MCF 10A (cell line): Measurements from ENCODE around the gene KAZN. TPM values are rescaled to one million over a fixed set of nuclear protein-coding genes. Genes with fewer than 3 reads are reported as not detected.

Source experiments
- BruUV-seq: library from RNA; stranded (reverse); fragments of 400-500 nt; replicated peaks from 2 replicates; lab custom pipeline; 2021; lab: Mats Ljungman, UMichigan
- CTCF ChIA-PET: fragments of 300-600 bp; sonication (Branson Sonifier 250); formaldehyde crosslinking; extraction: SDS; loops from one replicate; lab custom pipeline; 2021; ENCODE audit warnings: antibody characterized with exemption, inconsistent platforms; lab: Yijun Ruan, JAX
- POLR2A ChIA-PET: fragments of 300-600, 350-650 bp; sonication (Branson Sonifier 250); formaldehyde crosslinking; extraction: SDS; loops from one replicate; lab custom pipeline; 2020; ENCODE audit warnings: antibody characterized with exemption, inconsistent platforms; lab: Yijun Ruan, JAX
- DNase-seq: peaks from one replicate; pipeline ENCODE4 v3.0.0-alpha.2; 2018; ENCODE audit not compliant: unreplicated experiment
- H3K27ac Mint-ChIP-seq: one replicate; pipeline ENCODE4 v1.8.0; 2022; ENCODE audit warnings: mild to moderate bottlenecking, low read depth, mixed read lengths; ENCODE audit not compliant: unreplicated experiment
- H3K27me3 Mint-ChIP-seq: one replicate; pipeline ENCODE4 v1.8.0; 2022; ENCODE audit warnings: mixed read lengths; ENCODE audit not compliant: insufficient read depth, unreplicated experiment
- H3K36me3 Mint-ChIP-seq: one replicate; pipeline ENCODE4 v1.8.0; 2022; ENCODE audit warnings: mild to moderate bottlenecking, moderate library complexity, mixed read lengths; ENCODE audit not compliant: insufficient read depth, unreplicated experiment
- H3K4me1 Mint-ChIP-seq: one replicate; pipeline ENCODE4 v1.8.0; 2022; ENCODE audit warnings: mixed read lengths; ENCODE audit not compliant: insufficient read depth, unreplicated experiment
- H3K4me3 Mint-ChIP-seq: one replicate; pipeline ENCODE4 v1.8.0; 2022; ENCODE audit warnings: mild to moderate bottlenecking, moderate library complexity, mixed read lengths; ENCODE audit not compliant: unreplicated experiment
- H3K9me3 Mint-ChIP-seq: one replicate; pipeline ENCODE4 v1.8.0; 2022; ENCODE audit warnings: mixed read lengths; ENCODE audit not compliant: unreplicated experiment
- intact Hi-C: fragments of 100-400 bp; cut with micrococcal nuclease; formaldehyde crosslinking; loops from 2 replicates; pipeline ENCODE4 v1.14.1; 2022
- total RNA-seq: library from RNA; stranded (reverse); gene quantifications from 2 replicates; pipeline ENCODE4 v1.2.3, GENCODE V29; 2022
- TF ChIP-seq, protein P1 (sequence below): fragments of 200-600 bp; IDR thresholded peaks from one replicate; pipeline ENCODE4 v1.8.0; 2022; ENCODE audit warnings: antibody characterized with exemption, mild to moderate bottlenecking; ENCODE audit not compliant: unreplicated experiment

Gene KAZN
- total RNA-seq, 1 experiment from 2014 or later = 3.3 TPM

DNA sequence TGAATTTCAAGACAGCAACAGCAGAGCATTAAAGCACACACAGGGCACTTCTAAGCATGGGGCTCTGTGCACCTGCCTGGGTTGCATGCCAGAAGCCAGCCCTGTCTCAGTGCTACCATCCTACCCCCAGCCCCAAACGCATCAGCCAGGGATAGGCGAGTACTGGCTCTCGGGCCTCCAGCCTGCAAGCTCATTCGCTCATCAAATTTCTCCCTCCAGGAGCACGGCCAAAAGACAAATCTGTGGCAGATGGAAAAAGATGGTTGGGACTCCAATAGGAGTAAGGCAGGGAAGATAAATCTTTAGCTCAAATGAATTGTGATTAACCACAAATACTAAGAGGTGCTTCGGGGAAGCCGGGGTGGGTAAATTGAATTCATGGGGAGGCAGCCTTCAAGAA is 189.6 kb downstream of the KAZN start:
- Mint-ChIP-seq H3K4me1 (peaks cover 7% of the 10 kb centered on the region), H3K27me3 (no peaks in the 10 kb centered on the region), H3K27ac (no peak overlapping the region), H3K36me3 (no peaks in the 10 kb centered on the region), H3K9me3 (no peaks in the 10 kb centered on the region), H3K4me3 (no peak overlapping the region)
- POLR2A ChIA-PET = interaction anchor here (1.7 kb wide), 1 partner anchor 55 kb away, joined by 4 read pairs; no protein-coding TSS in a partner anchor
- TF ChIP-seq, protein P1, sequence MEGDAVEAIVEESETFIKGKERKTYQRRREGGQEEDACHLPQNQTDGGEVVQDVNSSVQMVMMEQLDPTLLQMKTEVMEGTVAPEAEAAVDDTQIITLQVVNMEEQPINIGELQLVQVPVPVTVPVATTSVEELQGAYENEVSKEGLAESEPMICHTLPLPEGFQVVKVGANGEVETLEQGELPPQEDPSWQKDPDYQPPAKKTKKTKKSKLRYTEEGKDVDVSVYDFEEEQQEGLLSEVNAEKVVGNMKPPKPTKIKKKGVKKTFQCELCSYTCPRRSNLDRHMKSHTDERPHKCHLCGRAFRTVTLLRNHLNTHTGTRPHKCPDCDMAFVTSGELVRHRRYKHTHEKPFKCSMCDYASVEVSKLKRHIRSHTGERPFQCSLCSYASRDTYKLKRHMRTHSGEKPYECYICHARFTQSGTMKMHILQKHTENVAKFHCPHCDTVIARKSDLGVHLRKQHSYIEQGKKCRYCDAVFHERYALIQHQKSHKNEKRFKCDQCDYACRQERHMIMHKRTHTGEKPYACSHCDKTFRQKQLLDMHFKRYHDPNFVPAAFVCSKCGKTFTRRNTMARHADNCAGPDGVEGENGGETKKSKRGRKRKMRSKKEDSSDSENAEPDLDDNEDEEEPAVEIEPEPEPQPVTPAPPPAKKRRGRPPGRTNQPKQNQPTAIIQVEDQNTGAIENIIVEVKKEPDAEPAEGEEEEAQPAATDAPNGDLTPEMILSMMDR = no peak
- DNase-seq = no peak
- CTCF ChIA-PET = interaction anchor here (0.7 to 2.6 kb wide), 2 partner anchors 9 to 56 kb away, joined by 3 to 11 read pairs; no protein-coding TSS in a partner anchor
- intact Hi-C loops = loop anchor here (5.0 kb wide), 2 partner anchors 46 to 181 kb away; no protein-coding TSS in a partner anchor
- no TSS peak for BruUV-seq

DNA sequence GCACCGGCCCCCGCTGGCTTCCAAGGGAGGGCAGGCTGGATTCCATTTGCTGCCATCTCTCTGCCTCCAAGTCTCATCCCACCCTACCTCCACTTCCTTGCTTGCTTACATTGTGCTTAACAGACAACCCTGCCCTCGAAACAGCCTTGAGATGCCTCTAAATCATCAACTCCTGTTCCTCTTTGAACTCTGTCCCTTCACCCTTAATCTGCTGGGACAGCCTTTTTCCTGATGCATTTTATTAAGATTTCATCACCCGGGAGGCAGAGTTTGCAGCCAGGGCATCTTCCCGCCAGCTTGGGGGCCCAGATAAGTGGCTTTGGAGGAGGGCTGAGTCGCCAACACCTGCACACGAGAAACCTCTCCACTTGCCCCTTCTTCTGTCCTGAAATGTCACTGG is 192.5 kb downstream of the KAZN start:
- no TSS peak for BruUV-seq
- POLR2A ChIA-PET = no interaction called here

DNA sequence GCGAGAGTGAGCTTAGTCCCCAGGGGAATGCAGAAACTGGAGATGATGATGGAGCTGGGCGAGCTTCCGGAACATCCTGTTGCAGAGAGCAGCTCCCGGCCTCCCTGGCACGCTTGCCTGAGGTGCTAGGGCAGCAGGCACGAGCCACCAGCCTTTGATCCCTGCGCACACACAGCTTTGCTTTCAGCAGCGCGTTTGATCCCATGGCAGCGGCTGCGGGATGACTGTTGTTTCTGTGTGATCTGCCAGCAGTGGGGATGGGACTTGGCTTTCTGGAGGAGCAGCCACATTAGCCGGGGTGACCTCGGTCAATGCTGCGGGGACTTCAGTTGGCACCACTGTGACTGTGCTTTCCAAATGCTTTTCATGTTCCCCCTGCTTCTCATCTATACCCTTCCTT is 193.2 kb downstream of the KAZN start:
- Mint-ChIP-seq H3K27ac (no peak overlapping the region), H3K27me3 (peaks cover 5% of the 10 kb centered on the region), H3K36me3 (no peaks in the 10 kb centered on the region), H3K4me3 (no peak overlapping the region), H3K4me1 (peaks cover 7% of the 10 kb centered on the region), H3K9me3 (no peaks in the 10 kb centered on the region)
- no peak for DNase-seq
- TF ChIP-seq, protein P1 = no peak
- ChIA-PET CTCF (interaction anchor here (0.6 to 1.4 kb wide), 2 partner anchors 12 to 339 kb away, joined by 3 read pairs; no protein-coding TSS in a partner anchor), POLR2A (no interaction called here)
- intact Hi-C loops = no loop called here
- BruUV-seq = no TSS peak

More for the DNA sequence above, 192.5 kb downstream of the KAZN start:
- H3K4me3 Mint-ChIP-seq = no peak overlapping the region
- no peak overlapping the region for H3K27ac Mint-ChIP-seq
- intact Hi-C loops = no loop called here
- DNase-seq = no peak
- no peaks in the 10 kb centered on the region for H3K9me3 Mint-ChIP-seq
- peaks cover 7% of the 10 kb centered on the region for H3K4me1 Mint-ChIP-seq
- H3K36me3 Mint-ChIP-seq = no peaks in the 10 kb centered on the region
- H3K27me3 Mint-ChIP-seq = no peaks in the 10 kb centered on the region
- CTCF ChIA-PET = interaction anchor here (1.4 kb wide), 1 partner anchor 11 kb away, joined by 3 read pairs; no protein-coding TSS in a partner anchor
- TF ChIP-seq, protein P1 = no peak

DNA sequence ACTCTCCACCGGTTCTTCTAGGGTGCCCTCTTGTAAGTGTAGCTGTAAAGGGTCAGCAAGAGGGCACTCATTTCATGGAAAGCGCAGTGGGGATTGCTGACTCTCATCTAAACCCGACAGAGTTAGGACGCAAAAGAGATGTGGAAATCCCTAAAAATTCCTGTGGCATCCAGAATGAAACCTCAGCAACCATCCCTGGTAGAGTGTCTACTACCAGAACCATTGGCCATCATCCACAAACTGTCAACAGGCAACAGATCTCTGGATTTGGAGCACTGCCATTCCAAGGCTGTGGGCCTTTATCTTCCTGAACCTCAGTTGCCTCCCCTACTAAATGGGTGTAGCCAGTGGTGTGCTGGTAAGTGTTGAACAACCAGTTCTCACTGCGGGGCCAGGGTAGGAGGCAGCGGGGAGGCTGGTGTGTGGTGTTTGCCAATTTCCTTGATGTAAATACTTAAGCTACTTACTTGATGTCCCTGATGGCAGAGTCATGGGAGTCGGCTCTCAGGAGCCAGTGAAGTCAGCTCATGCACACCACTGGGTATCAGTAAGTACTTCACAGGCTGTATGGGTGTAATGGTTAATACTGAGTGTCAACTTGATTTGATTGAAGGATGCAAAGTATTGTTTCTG is 195.8 kb downstream of the KAZN start:
- POLR2A ChIA-PET = interaction anchor here (0.6 kb wide), 2 partner anchors 12 to 61 kb away, joined by 3 read pairs; no protein-coding TSS in a partner anchor
- intact Hi-C loops = no loop called here
- TF ChIP-seq, protein P1 = no peak
- Mint-ChIP-seq H3K27me3 (peaks cover 16% of the 10 kb centered on the region), H3K36me3 (no peaks in the 10 kb centered on the region), H3K4me3 (no peak overlapping the region), H3K27ac (no peak overlapping the region), H3K4me1 (peaks cover 5% of the 10 kb centered on the region), H3K9me3 (no peaks in the 10 kb centered on the region)
- CTCF ChIA-PET = interaction anchor here (1.1 kb wide), 1 partner anchor 15 kb away, joined by 4 read pairs; no protein-coding TSS in a partner anchor
- BruUV-seq = no TSS peak
- DNase-seq = no peak
